Esophagus muscularis mucosa (tissue), 4 donors: Measurements from ENCODE around the gene HAX1.

Source experiments
- CTCF ChIP-seq, 3 experiments: fragments of 200-600 bp in 2 of 3; fragments of 450-650 bp in 1 of 3; sonication (generic) in 2 of 3; IDR thresholded peaks; one replicate each; pipeline ENCODE4 v1.5.1; 2017 to 2019; ENCODE audit warnings: antibody characterized with exemption in 3 of 3, mild to moderate bottlenecking in 2 of 3, moderate library complexity in 1 of 3
- EP300 ChIP-seq: sonication (generic); formaldehyde crosslinking; IDR thresholded peaks from one replicate; pipeline ENCODE4 v1.6.1; 2017; ENCODE audit warnings: antibody characterized with exemption
- POLR2A ChIP-seq: fragments of 450-650 bp; IDR thresholded peaks from one replicate; pipeline ENCODE4 v1.6.1; 2017; ENCODE audit warnings: antibody characterized with exemption, moderate library complexity, mild to moderate bottlenecking, low read depth
- POLR2AphosphoS5 ChIP-seq, 2 donors: sonication (generic); formaldehyde crosslinking; IDR thresholded peaks; one replicate each; pipeline ENCODE4 v1.6.1; 2017; ENCODE audit warnings: antibody characterized with exemption in 2 of 2

GRCh38 chr1:154272999-154273563 is 652 bp downstream of the HAX1 start:
- TF ChIP-seq POLR2A, result no peak
- no peak for TF ChIP-seq CTCF (IDR thresholded peaks at IDR 0.05)
- TF ChIP-seq EP300, result no peak
- TF ChIP-seq POLR2AphosphoS5 (IDR thresholded peaks at IDR 0.05), result no peak
